BE2C (cell line): ENCODE measurements around the gene MALT1.

ENCODE experiments used
- DNase-seq: peaks from one replicate; pipeline ENCODE4 v3.0.0-alpha.2; 2020
- H3K27me3 ChIP-seq: fragments of 250-450 bp; sonication (Bioruptor Pico); 2 replicates; pipeline ENCODE4 v1.5.1; 2020; ENCODE audit warnings: mild to moderate bottlenecking
- H3K36me3 ChIP-seq: fragments of 250-450 bp; sonication (Bioruptor Pico); 2 replicates; pipeline ENCODE4 v1.5.1; 2020; ENCODE audit warnings: mild to moderate bottlenecking
- H3K4me1 ChIP-seq: fragments of 250-450 bp; sonication (Bioruptor Pico); 2 replicates; pipeline ENCODE4 v1.5.1; 2020
- H3K4me3 ChIP-seq: 2 replicates; pipeline ENCODE4 v1.5.1; 2011; ENCODE audit warnings: low read depth, low read length
- H3K9me3 ChIP-seq: fragments of 250-450 bp; sonication (Bioruptor Pico); 2 replicates; pipeline ENCODE4 v1.5.1; 2020
- CTCF ChIP-seq: IDR thresholded peaks from 2 replicates; pipeline ENCODE4 v1.5.1; 2012; ENCODE audit warnings: mild to moderate bottlenecking, low read depth, low read length

Gene MALT1

GRCh38 chr18:58674863-58675472 is 3.7 kb downstream of the MALT1 start:
- no peaks in the 10 kb centered on the region for H3K36me3 ChIP-seq
- no peaks in the 10 kb centered on the region for H3K9me3 ChIP-seq
- no peaks in the 10 kb centered on the region for H3K4me1 ChIP-seq
- no peak for DNase-seq
- no peak for TF ChIP-seq CTCF
- no peaks in the 10 kb centered on the region for H3K27me3 ChIP-seq
- no peak overlapping the region for H3K4me3 ChIP-seq

- H3K27me3 ChIP-seq: no peaks in the 10 kb centered on the region
- no peak overlapping the region for H3K4me3 ChIP-seq
- H3K4me1 ChIP-seq: no peaks in the 10 kb centered on the region
- no peaks in the 10 kb centered on the region for H3K36me3 ChIP-seq
- TF ChIP-seq CTCF: no peak
- no peaks in the 10 kb centered on the region for H3K9me3 ChIP-seq
- DNase-seq: no peak
These were observed 5.0 kb downstream of the MALT1 start for GRCh38 chr18:58676270-58676669.

- no peaks in the 10 kb centered on the region for H3K27me3 ChIP-seq
- H3K36me3 ChIP-seq: no peaks in the 10 kb centered on the region
- no peak overlapping the region for H3K4me3 ChIP-seq
- no peaks in the 10 kb centered on the region for H3K4me1 ChIP-seq
- no peaks in the 10 kb centered on the region for H3K9me3 ChIP-seq
- TF ChIP-seq CTCF: no peak
- DNase-seq: peak; percentile 41
These were observed 11.3 kb downstream of the MALT1 start for GRCh38 chr18:58682429-58683069.

- no peak for DNase-seq
- Histone ChIP-seq H3K27me3 (no peaks in the 10 kb centered on the region), H3K4me1 (no peaks in the 10 kb centered on the region), H3K4me3 (no peak overlapping the region), H3K36me3 (no peaks in the 10 kb centered on the region), H3K9me3 (no peaks in the 10 kb centered on the region)
- no peak for TF ChIP-seq CTCF
These were observed 16.6 kb downstream of the MALT1 start for GRCh38 chr18:58687871-58688308.

- TF ChIP-seq CTCF: no peak
- Histone ChIP-seq H3K4me1 (no peaks in the 10 kb centered on the region), H3K9me3 (no peaks in the 10 kb centered on the region), H3K4me3 (no peak overlapping the region), H3K27me3 (no peaks in the 10 kb centered on the region), H3K36me3 (no peaks in the 10 kb centered on the region)
- DNase-seq: no peak
These were observed 19.0 kb downstream of the MALT1 start for GRCh38 chr18:58690259-58690658.

GRCh38 chr18:58691256-58691655 is 20.0 kb downstream of the MALT1 start:
- DNase-seq: no peak
- Histone ChIP-seq H3K4me3 (no peak overlapping the region), H3K4me1 (no peaks in the 10 kb centered on the region), H3K9me3 (no peaks in the 10 kb centered on the region), H3K36me3 (no peaks in the 10 kb centered on the region), H3K27me3 (no peaks in the 10 kb centered on the region)
- no peak for TF ChIP-seq CTCF
